Dedifferentiated amniotic fluid mesenchymal stem cell (primary cell): ENCODE measurements around the gene DMRT1.
"Not testable (repeated sequence)": the region's sequence is repeated elsewhere in the genome, so short reads cannot be mapped to it uniquely, and the experiment has no call there.

Experiments
- DNase-seq: peaks from one replicate; pipeline ENCODE4 v3.0.0-alpha.2; 2016; ENCODE audit errors: extremely low spot score

Gene DMRT1

DNA sequence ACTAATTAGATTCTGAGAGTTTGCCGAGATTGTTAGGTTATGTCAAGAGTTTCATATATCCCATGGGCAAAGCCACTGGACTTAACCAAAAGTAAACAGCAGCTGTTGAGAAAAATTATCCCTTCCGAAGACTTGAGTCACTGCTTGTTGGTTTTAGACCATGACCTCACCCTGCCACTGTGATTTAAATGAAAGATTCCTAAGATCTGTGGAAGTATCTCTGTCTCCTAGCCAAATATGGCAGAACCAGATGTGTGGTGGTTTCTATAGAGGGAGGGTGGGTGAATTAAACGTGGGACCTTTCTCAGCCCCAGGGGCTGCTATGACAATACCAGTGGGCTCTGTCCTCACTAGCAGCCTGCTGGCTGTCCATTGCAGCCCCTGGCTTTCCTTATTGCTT is 154.3 kb downstream of the DMRT1 start:
- DNase-seq, result peak; percentile 27

DNA sequence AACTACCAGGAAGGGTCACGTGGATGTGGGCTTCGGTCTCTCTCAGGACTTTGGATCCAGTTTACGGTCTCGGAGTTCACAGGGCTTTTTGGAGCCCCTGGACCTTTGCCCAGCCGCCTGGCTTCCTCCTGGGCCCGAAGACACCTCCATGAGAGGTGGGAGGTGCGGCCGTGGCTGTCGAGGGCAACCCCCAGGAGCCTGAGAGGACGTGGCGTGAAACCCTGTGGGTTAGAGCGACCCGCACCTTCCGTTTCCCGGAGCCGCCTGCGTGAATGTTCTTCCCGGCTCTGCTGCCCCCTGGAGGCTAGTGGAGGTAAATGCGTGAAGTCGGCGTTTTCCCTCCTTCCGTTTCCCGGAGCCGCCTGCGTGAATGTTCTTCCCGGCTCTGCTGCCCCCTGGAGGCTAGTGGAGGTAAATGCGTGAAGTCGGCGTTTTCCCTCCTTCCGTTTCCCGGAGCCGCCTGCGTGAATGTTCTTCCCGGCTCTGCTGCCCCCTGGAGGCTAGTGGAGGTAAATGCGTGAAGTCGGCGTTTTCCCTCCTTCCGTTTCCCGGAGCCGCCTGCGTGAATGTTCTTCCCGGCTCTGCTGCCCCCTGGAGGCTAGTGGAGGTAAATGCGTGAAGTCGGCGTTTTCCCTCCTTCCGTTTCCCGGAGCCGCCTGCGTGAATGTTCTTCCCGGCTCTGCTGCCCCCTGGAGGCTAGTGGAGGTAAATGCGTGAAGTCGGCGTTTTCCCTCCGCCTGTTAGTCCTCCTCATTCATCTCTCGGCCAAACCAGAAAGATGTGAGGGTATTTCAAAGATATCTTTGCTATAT is 157.0 kb downstream of the DMRT1 start:
- not testable (repeated sequence) for DNase-seq

DNA sequence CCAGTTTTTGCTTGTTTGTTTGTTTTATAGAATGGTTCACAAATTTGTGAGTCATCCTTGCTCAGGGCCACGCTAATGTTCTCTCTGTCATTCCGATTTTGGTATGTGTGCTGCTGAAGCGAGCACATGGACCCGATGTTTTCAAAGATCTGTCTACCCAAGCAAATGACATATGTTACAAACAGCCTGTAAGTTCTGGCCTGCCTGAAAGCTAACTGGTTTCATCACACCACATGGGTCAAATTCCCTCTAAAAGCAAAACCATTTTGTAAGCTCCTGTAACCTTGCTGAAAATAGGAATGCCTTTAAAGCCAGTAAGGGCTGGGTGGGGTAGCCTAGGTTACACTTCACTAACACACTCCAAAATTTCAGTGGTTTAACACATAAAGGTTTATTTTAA is 160.3 kb downstream of the DMRT1 start:
- no peak for DNase-seq

DNA sequence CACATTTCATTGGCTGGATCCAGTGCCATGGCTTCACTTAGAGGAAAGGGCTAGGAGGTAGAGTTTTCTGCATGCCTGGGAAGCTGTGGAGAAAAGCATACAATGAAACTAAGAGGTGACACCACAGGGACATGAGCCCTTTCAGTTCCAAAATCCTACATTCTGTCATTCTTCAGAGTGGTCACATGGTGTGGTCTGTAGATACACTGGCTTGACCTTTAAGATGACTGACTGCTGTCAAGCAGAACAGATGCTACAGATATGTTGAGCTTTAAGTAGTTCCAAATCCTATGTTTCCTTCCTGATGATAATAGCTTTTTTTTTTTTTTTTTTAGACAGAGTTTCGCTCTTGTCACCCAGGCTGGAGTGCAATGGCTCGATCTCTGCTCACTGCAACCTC is 161.2 kb downstream of the DMRT1 start:
- no peak for DNase-seq

DNA sequence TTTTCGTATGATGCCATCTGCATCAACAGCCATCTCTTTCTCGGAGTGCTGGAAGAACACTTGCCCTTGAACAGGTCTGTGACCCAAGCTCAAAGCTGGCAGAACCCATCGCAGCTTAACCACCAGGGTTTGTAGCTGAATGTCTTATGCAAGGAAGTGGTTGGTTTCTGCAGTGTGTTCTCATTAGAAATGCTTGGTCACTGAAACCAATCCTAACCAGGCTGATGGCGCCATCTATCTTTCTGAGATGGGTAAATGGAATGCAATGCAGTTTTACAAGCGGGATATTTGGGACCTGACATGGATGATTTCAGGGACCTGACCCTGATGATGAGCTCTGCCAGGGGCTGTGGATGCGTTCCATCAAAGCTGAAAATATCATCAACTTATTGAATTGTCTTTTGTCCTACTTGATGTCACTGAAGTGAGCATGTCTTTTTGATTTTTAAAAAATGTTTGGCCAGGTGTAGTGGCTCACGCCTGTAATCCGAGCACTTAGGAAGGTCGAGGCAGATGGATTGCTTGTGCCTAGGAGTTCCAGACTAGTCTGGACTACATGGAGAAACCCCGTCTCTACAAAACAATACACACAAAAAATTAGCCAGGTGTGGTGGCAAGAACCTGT is 163.7 kb downstream of the DMRT1 start:
- DNase-seq, result peak; percentile 40

DNA sequence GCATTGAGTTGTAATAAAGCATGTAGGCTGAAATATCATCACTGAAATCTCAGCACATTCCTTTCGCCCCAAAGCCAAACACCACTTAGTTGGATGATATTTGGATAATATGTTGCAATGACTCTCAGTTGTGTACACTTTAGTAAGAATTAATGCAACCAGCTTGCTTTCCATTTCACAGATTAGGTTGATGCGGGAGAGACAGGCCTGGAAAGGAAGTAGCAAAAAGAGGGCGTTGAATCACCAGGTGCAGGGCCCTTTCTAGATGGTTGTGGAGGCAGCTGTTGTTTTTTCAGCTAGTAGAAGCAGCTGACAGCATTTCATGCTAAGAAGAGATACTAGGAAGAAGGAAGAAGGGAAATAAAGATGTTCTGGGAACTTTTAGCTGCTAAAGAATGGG is 165.8 kb downstream of the DMRT1 start:
- no peak for DNase-seq

DNA sequence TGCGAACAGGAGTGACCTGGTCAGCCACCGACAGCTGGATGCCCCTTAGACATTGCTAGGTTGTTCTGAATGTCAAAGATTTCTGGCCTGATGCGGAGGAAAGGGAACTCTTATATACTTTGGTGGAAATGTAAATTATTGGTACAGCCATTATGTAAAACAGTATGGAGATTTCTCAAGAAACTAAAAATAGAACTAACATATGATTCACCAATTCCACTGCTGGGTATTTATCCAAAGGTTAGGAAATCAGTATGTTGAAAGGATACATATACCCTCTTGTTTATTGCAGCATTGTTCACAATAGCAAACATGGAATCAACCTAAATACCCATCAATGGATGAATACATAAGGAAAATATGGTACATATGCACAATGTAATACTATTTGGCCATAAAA is 166.7 kb downstream of the DMRT1 start:
- no peak for DNase-seq

DNA sequence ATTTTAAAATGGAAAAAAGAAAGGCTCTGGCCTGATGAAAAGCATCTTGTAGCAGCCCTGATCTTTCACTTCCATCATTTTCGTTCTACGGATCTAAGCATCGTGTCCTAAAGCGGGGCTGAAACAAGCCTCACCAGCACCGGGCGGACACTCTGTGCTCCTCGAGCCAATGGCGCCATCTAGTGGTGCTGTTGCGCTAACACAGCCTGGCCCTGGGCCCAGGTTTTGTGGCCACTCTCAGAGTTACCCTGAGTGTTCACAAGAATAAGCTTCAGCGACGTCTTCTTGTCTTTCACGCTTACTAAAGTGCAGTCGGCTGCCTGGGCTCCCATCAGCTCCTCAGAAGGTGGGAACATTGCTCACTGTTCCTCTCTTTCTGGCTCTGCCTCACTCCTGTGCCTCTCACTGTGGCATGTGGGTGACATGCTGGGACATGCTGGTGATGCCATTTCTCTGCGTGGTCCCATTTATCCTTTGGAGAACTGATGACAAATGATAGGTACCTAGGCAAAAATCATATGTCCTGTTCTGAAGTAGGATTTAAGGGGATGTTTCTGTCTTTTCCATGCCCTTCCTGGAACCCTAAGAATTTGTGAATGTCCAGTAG is 167.7 kb downstream of the DMRT1 start:
- peak; percentile 68 for DNase-seq

DNA sequence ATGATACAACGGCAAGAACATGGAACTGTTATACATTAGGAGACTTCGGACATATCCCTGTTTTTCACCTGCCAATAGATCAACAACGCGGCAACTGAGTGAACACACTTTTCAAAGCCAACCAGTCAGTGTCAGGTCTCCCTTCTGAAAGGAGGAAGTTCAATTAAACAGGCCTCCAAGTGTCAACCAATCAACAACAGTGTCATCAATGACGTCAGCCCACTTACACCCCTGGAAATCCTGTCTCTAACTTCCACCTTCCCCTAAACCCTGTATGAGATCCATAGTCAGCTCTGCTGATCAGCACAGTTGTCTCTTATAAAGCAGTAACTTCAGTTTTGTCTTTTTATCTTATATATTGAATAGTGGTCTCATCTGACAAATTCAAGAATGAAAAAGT is 171.5 kb downstream of the DMRT1 start:
- no peak for DNase-seq

DNA sequence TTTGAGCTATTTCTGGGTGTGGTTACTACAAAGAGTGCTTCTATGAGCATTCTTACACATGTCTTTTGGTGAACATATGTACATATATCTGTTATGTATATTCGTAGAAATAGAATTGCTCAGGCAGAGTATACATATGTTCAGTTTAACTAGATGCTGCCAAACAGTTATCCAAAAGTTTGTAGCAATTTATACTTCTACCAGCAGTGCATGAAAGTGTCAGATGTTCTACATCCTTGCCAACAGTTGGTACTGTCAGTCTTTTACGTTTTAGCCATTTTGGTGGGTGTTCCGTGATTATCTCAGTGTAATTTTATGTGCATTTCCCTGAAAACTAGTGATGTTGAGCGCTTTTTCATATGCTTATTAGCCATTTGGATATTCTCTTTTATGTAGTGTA is 172.7 kb downstream of the DMRT1 start:
- DNase-seq, result no peak

DNA sequence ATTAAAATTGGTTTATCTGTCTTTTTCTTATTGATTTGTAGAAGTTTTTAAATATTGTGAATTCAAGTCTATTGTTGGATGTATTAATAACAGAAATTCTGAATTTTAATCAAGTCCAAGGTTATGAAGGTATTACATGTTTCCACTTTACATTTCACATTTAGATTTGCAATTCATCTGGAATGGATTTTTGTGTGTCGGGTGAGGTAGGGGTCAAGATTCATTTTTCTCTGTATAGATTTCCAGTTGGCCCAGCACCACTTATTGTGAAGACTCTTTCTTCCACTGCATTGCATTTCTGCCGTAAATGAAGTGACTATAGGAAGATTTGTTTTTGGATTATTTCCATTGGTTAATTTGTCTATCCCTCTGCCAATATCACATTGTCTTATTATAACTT is 173.1 kb downstream of the DMRT1 start:
- no peak for DNase-seq

DNA sequence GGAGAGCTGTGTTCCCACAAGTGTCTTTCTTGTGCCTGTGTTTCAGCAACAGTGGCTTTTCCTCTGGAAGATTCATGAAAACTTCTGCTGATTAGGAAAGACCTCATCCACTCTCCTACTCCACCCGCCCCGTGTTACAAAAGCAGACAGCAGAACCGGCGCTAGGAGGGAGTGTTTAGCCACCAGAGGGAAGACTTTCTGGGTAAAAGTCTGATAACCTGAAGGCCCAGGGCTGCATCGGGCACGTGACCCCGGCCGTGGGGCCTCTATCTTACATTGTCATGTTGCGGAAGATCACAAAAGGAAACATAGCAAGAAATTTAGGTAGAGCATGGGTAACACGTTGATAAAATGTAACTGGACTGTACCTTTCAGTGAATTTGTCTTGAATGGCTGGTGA is 176.6 kb downstream of the DMRT1 start:
- no peak for DNase-seq
